Thymus (tissue), 11 donors: Measurements from ENCODE around the gene KRT39. TPM values are rescaled to one million over a fixed set of nuclear protein-coding genes. Genes with fewer than 3 reads are reported as not detected.

Source experiments
- DNase-seq, 9 donors: peaks; one replicate each; pipeline ENCODE4 v3.0.0-alpha.2; 2013; ENCODE audit warnings: low spot score in 9 of 9, low read depth in 6 of 9, missing footprints in 1 of 9
- H3K27ac ChIP-seq, 2 donors: one replicate each; pipeline ENCODE4 v1.5.1; 2013; ENCODE audit warnings: control low read depth in 1 of 2, low read depth in 1 of 2, low read length in 1 of 2, mild to moderate bottlenecking in 1 of 2, moderate library complexity in 1 of 2
- H3K27me3 ChIP-seq, 2 donors: one replicate each; pipeline ENCODE4 v1.5.1; 2013; ENCODE audit warnings: low read length in 1 of 2; ENCODE audit not compliant: control insufficient read depth in 2 of 2, insufficient read depth in 1 of 2
- H3K36me3 ChIP-seq, 2 donors: one replicate each; pipeline ENCODE4 v1.5.1; 2013; ENCODE audit warnings: low read length in 1 of 2, mild to moderate bottlenecking in 1 of 2, moderate library complexity in 1 of 2; ENCODE audit not compliant: control insufficient read depth in 2 of 2, insufficient read depth in 2 of 2
- H3K4me1 ChIP-seq, 2 donors: one replicate each; pipeline ENCODE4 v1.5.1; 2013; ENCODE audit warnings: low read length in 2 of 2; ENCODE audit not compliant: control insufficient read depth in 2 of 2, insufficient read depth in 2 of 2
- H3K4me3 ChIP-seq, 2 donors: one replicate each; pipeline ENCODE4 v1.5.1; 2013; ENCODE audit warnings: low read length in 2 of 2, control low read depth in 1 of 2, mild to moderate bottlenecking in 1 of 2
- H3K9me3 ChIP-seq, 2 donors: one replicate each; pipeline ENCODE4 v1.5.1; 2013; ENCODE audit warnings: low read length in 1 of 2, mild to moderate bottlenecking in 1 of 2; ENCODE audit not compliant: control insufficient read depth in 2 of 2, insufficient read depth in 1 of 2
- WGBS: extraction: QIAGEN DNeasy Blood & Tissue Kit; methylation state at CpG from one replicate; pipeline ENCODE4 v1.1.7; 2013; 5-methylcytosine and 5-hydroxymethylcytosine counted together
- polyA plus RNA-seq: library from polyadenylated mRNA; stranded (reverse); fragments of 200-250 nt; gene quantifications from one replicate; pipeline ENCODE4 v1.2.3, GENCODE V29; 2013
- total RNA-seq: library from RNA; stranded (reverse); fragments of 120-200 nt; gene quantifications from one replicate; pipeline ENCODE4 v1.2.4, GENCODE V29; 2013
- donor health status: healthy.

KRT39 gene
- total and polyA plus RNA-seq, 2 donors, result 0.23 TPM; not detected in 1

GRCh38 chr17:40909351-40909750, 57.4 kb downstream of the KRT39 start:
- WGBS, result 2% methylated on average over 5 of the region's 5 CpGs
- Histone ChIP-seq H3K27me3 (peaks cover 0 to 5% of the 10 kb centered on the region in 2 donors), H3K36me3 (no peaks in the 10 kb centered on the region), H3K27ac (no peak overlapping the region), H3K4me1 (peaks cover 0 to 5% of the 10 kb centered on the region in 2 donors), H3K9me3 (no peaks in the 10 kb centered on the region), H3K4me3 (no peak overlapping the region)
- peak in 8 of 9 donors; percentile 3 to 55 (median 12) for DNase-seq

Other genes with a start within 250 kb of the KRT39 start
Only the 30 nearest of the 33 such genes appear.
- gene KRT26, start 194.7 kb downstream of the KRT39 start, total RNA-seq, result not detected
- gene KRT26, start 194.7 kb downstream of the KRT39 start, polyA plus RNA-seq, result 0.18 TPM
- gene KRT27, start 184.4 kb downstream of the KRT39 start, total RNA-seq, result 0.14 TPM
- 1.3 TPM for gene KRT27, start 184.4 kb downstream of the KRT39 start, polyA plus RNA-seq
- 0.05 TPM for gene KRT28, start 167.0 kb downstream of the KRT39 start, total RNA-seq
- gene KRT28, start 167.0 kb downstream of the KRT39 start, polyA plus RNA-seq, result 0.37 TPM
- gene KRT10, start 144.3 kb downstream of the KRT39 start, total RNA-seq, result 21.1 TPM
- gene KRT10, start 144.3 kb downstream of the KRT39 start, polyA plus RNA-seq, result 445 TPM
- gene KRT12, start 99.7 kb downstream of the KRT39 start, total RNA-seq, result 0.52 TPM
- 1.6 TPM for gene KRT12, start 99.7 kb downstream of the KRT39 start, polyA plus RNA-seq
- gene KRT20, start 81.7 kb downstream of the KRT39 start, total RNA-seq, result 0.85 TPM
- gene KRT20, start 81.7 kb downstream of the KRT39 start, polyA plus RNA-seq, result 3.8 TPM
- 1.5 TPM for gene KRT23, start 29.3 kb downstream of the KRT39 start, total RNA-seq
- 30.7 TPM for gene KRT23, start 29.3 kb downstream of the KRT39 start, polyA plus RNA-seq
- 0.09 TPM for gene KRT40, start 17.4 kb upstream of the KRT39 start, total RNA-seq
- gene KRT40, start 17.4 kb upstream of the KRT39 start, polyA plus RNA-seq, result 0.11 TPM
- not detected for gene KRTAP3-3, start 27.2 kb upstream of the KRT39 start, total RNA-seq
- 0.87 TPM for gene KRTAP3-3, start 27.2 kb upstream of the KRT39 start, polyA plus RNA-seq
- gene KRTAP3-2, start 33.0 kb upstream of the KRT39 start, total RNA-seq, result not detected
- 0.09 TPM for gene KRTAP3-2, start 33.0 kb upstream of the KRT39 start, polyA plus RNA-seq
- not detected for gene KRTAP3-1, start 42.2 kb upstream of the KRT39 start, total RNA-seq
- gene KRTAP3-1, start 42.2 kb upstream of the KRT39 start, polyA plus RNA-seq, result 0.09 TPM
- gene KRTAP1-5, start 60.3 kb upstream of the KRT39 start, total RNA-seq, result not detected
- gene KRTAP1-5, start 60.3 kb upstream of the KRT39 start, polyA plus RNA-seq, result 0.05 TPM
- gene KRTAP1-4, start 63.2 kb upstream of the KRT39 start, total RNA-seq, result not detected
- gene KRTAP1-4, start 63.2 kb upstream of the KRT39 start, polyA plus RNA-seq, result not detected
- gene KRTAP1-3, start 67.9 kb upstream of the KRT39 start, total RNA-seq, result not detected
- not detected for gene KRTAP1-3, start 67.9 kb upstream of the KRT39 start, polyA plus RNA-seq
- gene KRTAP1-1, start 74.5 kb upstream of the KRT39 start, total RNA-seq, result not detected
- gene KRTAP1-1, start 74.5 kb upstream of the KRT39 start, polyA plus RNA-seq, result 0.14 TPM
- gene KRTAP2-1, start 80.4 kb upstream of the KRT39 start, total RNA-seq, result not detected
- 0.05 TPM for gene KRTAP2-1, start 80.4 kb upstream of the KRT39 start, polyA plus RNA-seq
- gene KRTAP2-2, start 88.3 kb upstream of the KRT39 start, total RNA-seq, result not detected
- not detected for gene KRTAP2-2, start 88.3 kb upstream of the KRT39 start, polyA plus RNA-seq
- gene KRTAP2-3, start 93.2 kb upstream of the KRT39 start, total RNA-seq, result not detected
- 0.18 TPM for gene KRTAP2-3, start 93.2 kb upstream of the KRT39 start, polyA plus RNA-seq
- not detected for gene KRTAP2-4, start 98.9 kb upstream of the KRT39 start, total RNA-seq
- gene KRTAP2-4, start 98.9 kb upstream of the KRT39 start, polyA plus RNA-seq, result not detected
- not detected for gene KRTAP4-7, start 117.2 kb upstream of the KRT39 start, total RNA-seq
- not detected for gene KRTAP4-7, start 117.2 kb upstream of the KRT39 start, polyA plus RNA-seq
- gene KRTAP4-8, start 131.2 kb upstream of the KRT39 start, total RNA-seq, result not detected
- 0.02 TPM for gene KRTAP4-8, start 131.2 kb upstream of the KRT39 start, polyA plus RNA-seq
- not detected for gene KRTAP4-16, start 135.3 kb upstream of the KRT39 start, total RNA-seq
- gene KRTAP4-16, start 135.3 kb upstream of the KRT39 start, polyA plus RNA-seq, result not detected
- not detected for gene KRTAP4-9, start 138.4 kb upstream of the KRT39 start, total RNA-seq
- gene KRTAP4-9, start 138.4 kb upstream of the KRT39 start, polyA plus RNA-seq, result not detected
- gene KRTAP4-11, start 151.4 kb upstream of the KRT39 start, total RNA-seq, result not detected
- gene KRTAP4-11, start 151.4 kb upstream of the KRT39 start, polyA plus RNA-seq, result not detected
- gene KRTAP4-12, start 157.2 kb upstream of the KRT39 start, total RNA-seq, result not detected
- gene KRTAP4-12, start 157.2 kb upstream of the KRT39 start, polyA plus RNA-seq, result not detected
- not detected for gene KRTAP4-6, start 173.6 kb upstream of the KRT39 start, total RNA-seq
- not detected for gene KRTAP4-6, start 173.6 kb upstream of the KRT39 start, polyA plus RNA-seq
- gene KRTAP4-5, start 182.9 kb upstream of the KRT39 start, total RNA-seq, result not detected
- not detected for gene KRTAP4-5, start 182.9 kb upstream of the KRT39 start, polyA plus RNA-seq
- gene KRTAP4-4, start 193.8 kb upstream of the KRT39 start, total RNA-seq, result not detected
- not detected for gene KRTAP4-4, start 193.8 kb upstream of the KRT39 start, polyA plus RNA-seq
- gene KRTAP4-3, start 201.3 kb upstream of the KRT39 start, total RNA-seq, result not detected
- gene KRTAP4-3, start 201.3 kb upstream of the KRT39 start, polyA plus RNA-seq, result not detected
- not detected for gene KRTAP4-2, start 211.3 kb upstream of the KRT39 start, total RNA-seq
- gene KRTAP4-2, start 211.3 kb upstream of the KRT39 start, polyA plus RNA-seq, result not detected